H1 (cell line): ENCODE measurements around the gene RASAL1. TPM values are rescaled to one million over a fixed set of nuclear protein-coding genes. Genes with fewer than 3 reads are reported as not detected.
A peak's percentile ranks its signal among the peaks of the same experiment; 100 is the strongest.

Source experiments
- BCL11A ChIP-seq, 2 experiments: IDR thresholded peaks; one replicate each; pipeline ENCODE4 v1.6.1; 2011; ENCODE audit warnings: low read depth in 2 of 2, low read length in 2 of 2, mild to moderate bottlenecking in 2 of 2
- CEBPB ChIP-seq: IDR thresholded peaks from 2 replicates; pipeline ENCODE4 v1.6.1; 2012; ENCODE audit warnings: low read depth, low read length
- CHD2 ChIP-seq: IDR thresholded peaks from 2 replicates; pipeline ENCODE4 v1.6.1; 2012; ENCODE audit warnings: low read length, improper control_type of control experiment
- CREB1 ChIP-seq: IDR thresholded peaks from 2 replicates; pipeline ENCODE4 v1.6.1; 2012; ENCODE audit warnings: inconsistent platforms
- CTBP2 ChIP-seq: IDR thresholded peaks from 2 replicates; pipeline ENCODE4 v1.7.0; 2011; ENCODE audit warnings: borderline replicate concordance, mild to moderate bottlenecking, moderate library complexity, mixed read lengths, low read length; ENCODE audit not compliant: insufficient read depth, insufficient read length
- MAX ChIP-seq: IDR thresholded peaks from 2 replicates; pipeline ENCODE4 v1.6.1; 2012; ENCODE audit warnings: inconsistent platforms
- SP4 ChIP-seq: IDR thresholded peaks from 2 replicates; pipeline ENCODE4 v1.6.1; 2012; ENCODE audit warnings: low read length, inconsistent platforms
- SUZ12 ChIP-seq: fragments of 200-600 bp; sonication (generic); IDR thresholded peaks from 2 replicates; pipeline ENCODE4 v1.6.1; 2012; ENCODE audit warnings: mild to moderate bottlenecking, inconsistent platforms, low read length, moderate library complexity, mixed read lengths
- TCF12 ChIP-seq: IDR thresholded peaks from 2 replicates; pipeline ENCODE4 v1.6.1; 2011; ENCODE audit warnings: low read depth, mild to moderate bottlenecking, low read length
- polyA plus RNA-seq, 7 experiments: library from polyadenylated mRNA; depleted of rRNA in 3 of 7; stranded (reverse) in 5 of 7; unstranded in 2 of 7; fragments of >200 nt in 5 of 7; fragments of 200-250 nt in 2 of 7; gene quantifications; 1 replicate in 5 of 7; 2 replicates in 1 of 7; 4 replicates in 1 of 7; pipeline versions ENCODE4 v1.2.1 to v1.2.3, GENCODE V29; 2011 to 2013; ENCODE audit warnings: missing spikeins in 2 of 7, mixed read lengths in 2 of 7
- total RNA-seq: library from RNA; stranded (reverse); fragmentation: NEBNext Ultra II Directional; extraction: Animal tissue kit (Norgen Biotek cat#: 25700); gene quantifications from 2 replicates; pipeline ENCODE4 v1.2.1, GENCODE V29; 2021

Gene RASAL1
- total and polyA plus RNA-seq, 2 of the 8 experiments (the other 6 are each of a cell fraction or from before 2014, with no cell fraction given) = 3.7 to 5.0 TPM

- TF ChIP-seq SUZ12 = 0 out of 2 replicates have a peak, but pooled peaks have one; percentile 32
- 0 out of 2 replicates have a peak, but pooled peaks have one; percentile 32 for TF ChIP-seq CREB1
- TF ChIP-seq SP4 = no peak
- no peak for TF ChIP-seq TCF12
- peak; percentile 64 for TF ChIP-seq MAX
- TF ChIP-seq CHD2 = 0 out of 2 replicates have a peak, but pooled peaks have one; percentile 22
- peak; percentile 46 for TF ChIP-seq CTBP2
- no peak for TF ChIP-seq BCL11A (IDR thresholded peaks at IDR 0.05; ENCODE audit: low read depth in 2 of 2, low read length in 2 of 2)
- no peak for TF ChIP-seq CEBPB
Measured at GRCh38 chr12:113065126-113066007, 70.2 kb downstream of the RASAL1 start (continued).
